HG03280 (cell line): ENCODE results near the gene SYNPO2L.
"Not testable (repeated sequence)": the region's sequence is repeated elsewhere in the genome, so short reads cannot be mapped to it uniquely, and the experiment has no call there.

Experiments used
- ATAC-seq: cut with Tn5 transposase; IDR thresholded peaks from one replicate; pipeline ENCODE4 v1.9.1; 2021; ENCODE audit warnings: mild to moderate bottlenecking, moderate library complexity; ENCODE audit not compliant: unreplicated experiment

Gene SYNPO2L

GRCh38 chr10:73620974-73621373 lies 34.9 kb downstream of the SYNPO2L start:
- not testable (repeated sequence) for ATAC-seq

DNA sequence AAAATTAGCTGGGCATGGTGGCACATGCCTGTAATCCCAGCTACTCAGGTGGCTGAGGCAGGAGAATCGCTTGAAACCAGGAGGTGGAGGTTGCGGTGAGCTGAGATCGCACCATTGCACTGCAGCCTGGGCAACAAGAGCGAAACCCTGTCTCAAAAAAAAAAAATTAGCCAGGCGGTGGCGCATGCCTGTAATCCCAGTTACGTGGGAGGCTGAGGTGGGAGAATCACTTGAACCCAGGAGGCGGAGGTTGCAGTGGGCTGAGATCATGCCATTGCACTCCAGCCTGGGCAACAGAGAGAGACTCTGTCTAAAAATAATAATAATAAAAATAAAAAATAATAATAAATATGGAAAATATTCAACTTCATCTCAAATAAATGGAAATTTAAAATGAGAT lies 38.7 kb downstream of the SYNPO2L start:
- ATAC-seq: not testable (repeated sequence)

- no peak for ATAC-seq
These were observed 41.1 kb downstream of the SYNPO2L start for GRCh38 chr10:73614720-73615119.

GRCh38 chr10:73609116-73609515 lies 46.7 kb downstream of the SYNPO2L start:
- no peak for ATAC-seq

GRCh38 chr10:73601486-73601921 lies 54.3 kb downstream of the SYNPO2L start:
- no peak for ATAC-seq

DNA sequence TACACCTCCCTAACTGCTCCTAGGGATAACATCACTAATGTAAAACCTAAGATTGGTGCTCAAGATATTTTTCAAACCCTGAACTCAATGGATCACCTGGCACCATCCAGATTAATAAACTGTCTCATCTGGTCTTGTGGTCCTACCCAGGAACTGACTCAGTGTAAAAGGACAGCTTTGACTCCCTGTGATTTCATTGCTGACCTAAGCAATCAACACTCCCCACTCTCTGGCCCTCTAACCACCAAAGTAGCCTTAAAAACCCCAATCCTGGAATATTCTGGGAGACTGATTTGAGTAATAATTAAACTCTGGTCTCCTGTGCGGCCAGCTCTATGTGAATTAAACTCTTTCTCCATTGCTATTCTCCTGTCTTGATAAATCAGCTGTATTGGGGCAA lies 58.5 kb downstream of the SYNPO2L start:
- no peak for ATAC-seq
